ENCODE results near the gene LRCH1. TPM values are rescaled to one million over a fixed set of nuclear protein-coding genes. Genes with fewer than 3 reads are reported as not detected.

The LRCH1 gene
- total and polyA plus RNA-seq, 2 of the 13 experiments (the other 11 are each of a cell fraction or from before 2014, with no cell fraction given): 4.1 to 12.6 TPM

DNA sequence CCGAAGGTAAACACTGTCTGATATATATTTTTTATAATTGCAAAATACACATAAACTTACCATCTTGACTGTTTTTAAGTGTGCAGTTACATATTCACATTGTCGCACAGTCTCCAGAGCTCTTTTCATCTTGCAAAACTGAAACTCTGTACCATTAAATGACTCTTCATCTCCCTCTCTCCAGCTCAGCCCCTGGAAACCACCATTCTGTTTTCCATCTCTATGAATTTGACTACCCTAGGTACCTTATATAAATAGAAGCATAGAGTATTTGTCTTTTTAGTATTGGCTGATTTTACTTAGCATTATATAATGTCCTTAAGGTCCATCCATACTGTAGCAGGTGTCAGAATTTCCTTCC, 45.8 kb downstream of the LRCH1 start:
- BruUV-seq (replicated peaks): no TSS peak
- no peaks in the 10 kb centered on the region for H3K9me3 ChIP-seq (ENCODE audit: low read length)
- H3K36me3 ChIP-seq (replicated peaks in 1 of 2; ENCODE audit: control insufficient read depth in 1 of 2, insufficient read depth in 2 of 2, low read length in 2 of 2): no peaks in the 10 kb centered on the region
- H3K4me1 ChIP-seq (ENCODE audit: insufficient read depth, low read length): peaks cover 53% of the 10 kb centered on the region
- ATAC-seq (no peak), FAIRE-seq (no peak), DNase-seq (ENCODE audit: low spot score) (no peak)
- H4K20me1 ChIP-seq (ENCODE audit: insufficient read depth, low read length): no peaks in the 10 kb centered on the region; the same call in 1 of the 2 replicates
- intact Hi-C loops (cut with micrococcal nuclease; ENCODE audit: unreplicated experiment): no loop called here
- ChIA-PET CTCF (ENCODE audit: low intra/inter-chr PET ratio, low total read pairs) (no interaction called here), POLR2A (no interaction called here)
- peaks cover 45% of the 10 kb centered on the region for H3K79me2 ChIP-seq (ENCODE audit: insufficient read depth, low read length)
- no peak overlapping the region for H3K4me2 ChIP-seq (ENCODE audit: low read depth, low read length)
- no peak overlapping the region for H3K4me3 ChIP-seq (replicated peaks in 1 of 3; ENCODE audit: insufficient read depth in 1 of 3, low read depth in 2 of 3, low read length in 3 of 3)
- no peaks in the 10 kb centered on the region for H3K27me3 ChIP-seq (ENCODE audit: control insufficient read depth in 1 of 2, insufficient read depth in 2 of 2, low read length in 2 of 2)
- no peak overlapping the region for H3K9ac ChIP-seq (ENCODE audit: insufficient read depth, low read depth, low read length)
- no peak overlapping the region for H2AFZ ChIP-seq (ENCODE audit: low read length)
- in situ Hi-C loops (cut with HindIII; ENCODE audit: extremely low pct_ligation_motif_present, low pct_unique_long_range_greater_than_20kb): no loop called here
- 93% methylated on average over 2 of the region's 2 CpGs for WGBS (ENCODE audit: low lambda C conversion rate)
- TF ChIP-seq HNRNPH1 (optimal IDR thresholded peaks at IDR 0.05; ENCODE audit: low read depth, low read length) (no peak), ZNF674 (CRISPR knock-in tag; IDR thresholded peaks at IDR 0.05; ENCODE audit: low read depth) (no peak), ZFP62 (CRISPR knock-in tag; IDR thresholded peaks at IDR 0.05) (no peak), ZNF124 (CRISPR knock-in tag; IDR thresholded peaks at IDR 0.05) (no peak), ZNF234 (CRISPR knock-in tag; conservative IDR thresholded peaks at IDR 0.05) (no peak), FOSL2 (CRISPR knock-in tag; IDR thresholded peaks at IDR 0.05) (no peak), ZNF232 (CRISPR knock-in tag; IDR thresholded peaks at IDR 0.05; ENCODE audit: borderline replicate concordance) (no peak), XRCC5 (optimal IDR thresholded peaks at IDR 0.05; ENCODE audit: low read length) (no peak), CAMTA2 (CRISPR knock-in tag; IDR thresholded peaks at IDR 0.05; ENCODE audit: borderline replicate concordance) (no peak), SMAD3 (CRISPR knock-in tag; IDR thresholded peaks at IDR 0.05) (no peak)
- TF ChIP-seq, protein P1, sequence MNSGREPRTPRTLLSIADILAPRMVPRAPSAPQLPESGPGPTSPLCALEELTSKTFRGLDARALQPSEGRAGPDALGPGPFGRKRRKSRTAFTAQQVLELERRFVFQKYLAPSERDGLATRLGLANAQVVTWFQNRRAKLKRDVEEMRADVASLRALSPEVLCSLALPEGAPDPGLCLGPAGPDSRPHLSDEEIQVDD (CRISPR knock-in tag; IDR thresholded peaks at IDR 0.05; ENCODE audit: borderline replicate concordance): no peak
- TF ChIP-seq, protein P2, sequence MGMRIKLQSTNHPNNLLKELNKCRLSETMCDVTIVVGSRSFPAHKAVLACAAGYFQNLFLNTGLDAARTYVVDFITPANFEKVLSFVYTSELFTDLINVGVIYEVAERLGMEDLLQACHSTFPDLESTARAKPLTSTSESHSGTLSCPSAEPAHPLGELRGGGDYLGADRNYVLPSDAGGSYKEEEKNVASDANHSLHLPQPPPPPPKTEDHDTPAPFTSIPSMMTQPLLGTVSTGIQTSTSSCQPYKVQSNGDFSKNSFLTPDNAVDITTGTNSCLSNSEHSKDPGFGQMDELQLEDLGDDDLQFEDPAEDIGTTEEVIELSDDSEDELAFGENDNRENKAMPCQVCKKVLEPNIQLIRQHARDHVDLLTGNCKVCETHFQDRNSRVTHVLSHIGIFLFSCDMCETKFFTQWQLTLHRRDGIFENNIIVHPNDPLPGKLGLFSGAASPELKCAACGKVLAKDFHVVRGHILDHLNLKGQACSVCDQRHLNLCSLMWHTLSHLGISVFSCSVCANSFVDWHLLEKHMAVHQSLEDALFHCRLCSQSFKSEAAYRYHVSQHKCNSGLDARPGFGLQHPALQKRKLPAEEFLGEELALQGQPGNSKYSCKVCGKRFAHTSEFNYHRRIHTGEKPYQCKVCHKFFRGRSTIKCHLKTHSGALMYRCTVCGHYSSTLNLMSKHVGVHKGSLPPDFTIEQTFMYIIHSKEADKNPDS (CRISPR knock-in tag; IDR thresholded peaks at IDR 0.05): no peak
- no peak overlapping the region for H3K27ac ChIP-seq (ENCODE audit: extremely low read length, insufficient read depth, low read length)

All from HepG2 (cell line).